ENCODE measurements around the gene SHCBP1L.

The SHCBP1L gene

DNA sequence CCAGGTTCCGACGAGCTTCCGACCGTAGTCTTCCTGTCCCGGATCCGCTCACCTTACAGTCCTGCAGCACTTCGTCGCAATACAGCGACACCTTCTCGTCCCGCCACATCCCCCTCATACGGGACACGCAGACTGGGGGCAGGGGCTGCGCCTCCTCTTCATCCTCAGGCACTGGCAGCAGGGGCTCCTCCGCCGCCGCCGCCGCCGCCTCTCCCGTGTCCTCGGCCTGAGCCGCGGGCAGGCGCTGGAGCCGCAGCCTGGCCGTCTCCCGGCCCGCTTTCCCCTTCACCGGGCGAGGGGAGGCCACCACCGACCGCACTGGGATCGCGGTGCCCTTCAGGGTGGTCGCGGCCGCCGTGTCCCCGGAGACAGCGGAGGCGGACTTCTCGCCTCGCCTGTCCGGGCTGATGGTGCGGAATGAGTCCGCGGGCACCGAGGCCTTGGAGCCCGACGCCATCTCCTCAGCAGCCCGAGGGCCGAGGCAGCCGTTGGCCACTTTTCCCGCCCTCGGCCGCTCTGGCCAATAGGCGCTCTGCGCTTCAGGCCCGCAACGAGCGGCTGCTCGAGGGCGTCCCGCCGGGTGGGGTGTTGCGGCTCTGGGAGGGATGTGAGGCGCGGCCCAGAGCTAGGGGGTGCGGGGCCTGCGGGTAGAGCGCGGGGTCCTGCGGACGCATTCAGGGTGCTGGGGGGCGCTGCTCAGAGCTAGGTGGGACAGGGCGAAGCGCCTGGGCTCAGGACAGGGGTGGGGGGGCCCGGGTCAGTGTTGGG lies at the start of gene SHCBP1L:
Gene SHCBP1L, minus strand, starts transcription at position 490 of the 768 bp plus-strand sequence. Its CDS starts 33 bp downstream, at position 457.
- no peak for DNase-seq (ENCODE audit: low read depth)

DNA sequence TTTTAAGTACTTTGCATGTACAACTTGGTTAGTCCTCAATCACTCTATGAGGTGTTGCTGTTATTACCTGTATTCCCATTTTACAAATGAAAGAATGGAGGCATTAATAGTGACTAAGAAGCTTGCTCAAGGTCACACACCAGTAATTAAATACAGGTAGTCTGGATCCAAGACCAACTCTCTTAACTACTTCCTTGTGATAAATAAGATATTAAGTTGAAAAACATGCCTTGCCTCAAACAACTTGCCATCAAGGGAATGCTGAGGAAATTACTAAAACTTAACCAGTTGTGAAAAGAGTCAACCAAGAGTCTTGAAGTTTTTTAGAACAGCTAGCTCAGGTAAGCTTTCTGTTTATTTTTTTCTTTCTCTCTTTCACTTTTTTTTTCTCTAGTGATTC lies 49.3 kb upstream of the SHCBP1L start:
- DNase-seq (ENCODE audit: low read depth), result no peak

DNA sequence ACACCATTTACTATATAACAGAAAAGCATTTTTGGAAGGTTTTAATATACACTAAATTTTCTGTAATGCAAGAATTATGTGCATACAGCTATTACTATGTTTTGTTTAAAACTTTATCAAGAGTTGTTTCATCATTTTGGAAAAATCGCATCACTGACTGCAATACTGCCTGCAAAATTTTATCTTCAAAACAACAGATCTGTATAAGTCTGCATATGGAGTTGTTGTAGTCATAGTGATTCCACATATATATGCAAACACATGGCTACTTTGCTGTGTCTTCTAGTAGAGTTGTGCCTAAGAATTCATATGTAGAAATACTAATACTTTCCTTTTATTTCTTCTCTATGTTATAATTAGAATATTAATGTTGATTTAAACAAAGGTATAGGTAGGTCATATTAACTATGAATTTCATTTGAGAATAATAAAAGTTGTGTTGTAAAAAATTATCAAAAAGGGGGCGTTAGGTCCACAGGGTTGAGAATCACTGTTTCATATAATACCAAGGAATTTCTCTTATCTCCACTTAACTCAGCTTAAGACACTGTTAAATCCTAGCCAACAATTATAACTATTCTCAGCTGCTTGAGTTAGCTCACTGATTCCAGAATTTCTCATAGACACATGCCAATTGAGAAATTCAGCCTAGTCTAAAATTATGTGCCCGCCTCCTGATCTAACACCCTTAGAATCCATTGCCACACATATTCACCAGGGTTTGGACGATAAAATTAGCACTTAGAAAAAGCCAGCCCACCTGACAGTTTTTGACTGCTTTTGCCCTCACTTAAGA lies 47.4 kb upstream of the SHCBP1L start:
- no peak for DNase-seq (ENCODE audit: low read depth)

DNA sequence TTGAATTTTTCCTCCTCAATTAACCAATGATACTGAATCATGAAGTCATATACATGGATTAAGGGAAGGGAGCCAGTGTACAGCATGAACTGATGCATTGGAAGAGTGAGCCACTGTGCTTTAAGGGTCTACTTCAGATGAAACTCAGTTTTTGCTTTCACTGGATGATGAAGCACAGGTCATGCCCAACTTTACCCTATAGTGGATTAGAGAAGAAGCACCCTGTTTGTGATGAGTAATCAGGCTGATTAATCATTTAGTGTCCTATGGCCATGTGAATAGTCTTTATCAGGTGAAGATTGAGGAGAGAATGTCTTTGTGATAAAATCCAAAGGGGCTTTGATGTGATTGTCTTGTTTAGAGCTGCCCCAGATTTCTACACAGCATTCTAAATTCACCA lies 45.5 kb upstream of the SHCBP1L start:
- DNase-seq (ENCODE audit: low read depth), result no peak

DNA sequence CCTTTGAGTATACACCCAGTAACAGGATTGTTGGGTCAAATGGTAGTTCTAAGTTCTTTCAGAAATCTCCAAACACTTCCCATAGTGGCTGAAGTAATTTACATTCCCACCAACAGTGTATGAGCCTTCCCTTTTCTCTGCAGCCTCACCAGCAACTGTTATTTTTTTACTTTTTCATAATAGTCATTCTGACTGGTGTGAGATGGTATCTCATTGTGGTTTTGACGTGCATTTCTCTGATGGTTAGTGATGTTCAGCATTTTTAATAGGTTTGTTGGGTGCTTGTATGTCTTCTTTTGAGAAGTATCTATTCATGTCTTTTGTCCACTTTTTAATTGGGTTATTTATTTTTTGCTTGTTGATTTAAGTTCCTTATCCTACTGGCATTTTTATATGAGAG lies 43.9 kb upstream of the SHCBP1L start:
- DNase-seq (ENCODE audit: low read depth), result no peak

DNA sequence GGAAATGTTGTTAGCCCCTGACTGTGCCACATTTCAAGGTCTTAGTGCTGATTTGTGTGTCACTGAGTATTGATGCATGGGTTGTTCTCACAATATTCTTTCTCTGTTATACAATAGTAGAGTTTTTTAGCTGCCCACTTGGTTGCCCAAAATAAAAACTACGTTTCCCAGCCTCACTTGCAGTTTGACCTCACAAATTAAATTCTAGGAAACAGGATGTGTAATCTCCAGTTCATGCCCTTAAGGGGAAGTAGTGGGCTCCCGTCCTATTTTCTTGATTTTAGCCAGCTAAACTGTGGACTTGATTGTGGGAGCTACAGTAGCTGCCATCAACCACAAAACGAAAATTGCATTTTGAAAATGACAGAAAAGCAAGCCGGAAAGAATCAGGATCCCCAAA lies 42.9 kb upstream of the SHCBP1L start:
- no peak for DNase-seq (ENCODE audit: low read depth)

DNA sequence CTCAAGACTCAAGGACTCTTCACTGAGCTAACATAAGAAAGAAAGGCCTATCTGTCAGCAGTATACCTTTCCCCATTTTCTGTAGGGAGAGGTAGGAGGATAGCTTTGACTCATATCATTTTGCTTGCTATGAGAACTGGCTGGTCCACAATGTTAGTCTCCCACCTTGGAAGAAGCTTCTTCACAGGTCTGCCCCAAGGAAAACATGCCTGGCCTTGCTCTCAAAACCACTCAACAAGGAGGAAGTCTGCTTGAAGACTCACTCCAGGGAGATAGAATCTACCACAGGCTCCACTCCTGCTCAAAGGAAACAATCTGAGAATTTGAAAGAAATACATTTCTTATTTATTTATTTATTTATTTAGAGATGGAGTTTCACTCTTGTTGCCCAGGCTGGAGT lies 40.8 kb upstream of the SHCBP1L start:
- DNase-seq (ENCODE audit: low read depth), result no peak

DNA sequence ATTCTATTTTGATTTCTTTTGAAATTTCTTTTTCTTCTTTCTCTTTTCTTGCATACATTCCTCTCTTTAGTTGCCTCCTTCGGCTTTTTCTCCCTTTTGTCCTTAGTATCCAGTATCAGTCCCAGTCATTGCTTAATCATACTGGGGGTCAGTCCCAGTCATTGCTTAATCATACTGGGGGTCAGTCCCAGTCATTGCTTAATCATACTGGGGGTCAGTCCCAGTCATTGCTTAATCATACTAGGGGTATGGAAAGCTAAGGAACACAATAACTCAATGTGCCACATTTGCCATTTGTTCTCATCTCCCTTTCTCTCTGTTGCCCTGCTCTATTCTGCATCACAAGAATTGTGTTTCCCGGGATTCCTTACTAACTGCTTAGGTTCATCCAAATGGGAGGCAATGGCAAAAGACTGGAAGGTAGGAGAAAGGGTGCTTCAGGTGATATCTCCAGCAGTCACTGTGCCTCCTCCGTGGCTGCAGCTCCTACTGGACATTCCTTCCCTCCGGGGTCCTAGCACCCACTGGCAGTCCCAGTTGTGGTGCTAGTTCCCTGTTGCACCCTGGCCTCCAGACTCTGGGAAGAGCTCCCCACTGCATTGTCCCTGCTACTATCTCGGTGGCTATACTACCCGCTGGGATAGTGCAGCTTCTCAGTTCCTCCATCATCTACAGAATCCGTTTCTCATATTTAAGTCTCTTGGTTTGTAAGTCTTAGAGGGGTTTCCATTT lies 37.6 kb upstream of the SHCBP1L start:
- no peak for DNase-seq (ENCODE audit: low read depth)

DNA sequence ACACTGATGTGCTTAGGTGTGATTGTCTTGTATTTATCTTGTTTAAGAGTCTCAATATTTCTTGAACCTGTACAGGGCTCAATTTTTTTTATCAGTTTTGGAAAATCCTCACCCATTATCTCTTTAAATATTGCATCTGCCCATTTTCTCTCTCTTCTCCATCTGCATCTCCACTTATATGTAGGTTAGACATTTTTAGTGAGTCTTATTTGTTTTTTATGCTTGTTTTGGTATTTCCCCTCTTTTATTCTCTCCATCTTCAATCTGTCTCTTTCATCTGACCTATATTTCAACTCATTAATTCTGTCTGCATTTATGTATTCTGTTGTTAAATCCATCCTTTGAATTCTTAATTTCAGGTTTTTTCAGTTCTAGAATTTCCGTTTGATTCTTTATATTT lies 32.9 kb upstream of the SHCBP1L start:
- DNase-seq (ENCODE audit: low read depth), result no peak

DNA sequence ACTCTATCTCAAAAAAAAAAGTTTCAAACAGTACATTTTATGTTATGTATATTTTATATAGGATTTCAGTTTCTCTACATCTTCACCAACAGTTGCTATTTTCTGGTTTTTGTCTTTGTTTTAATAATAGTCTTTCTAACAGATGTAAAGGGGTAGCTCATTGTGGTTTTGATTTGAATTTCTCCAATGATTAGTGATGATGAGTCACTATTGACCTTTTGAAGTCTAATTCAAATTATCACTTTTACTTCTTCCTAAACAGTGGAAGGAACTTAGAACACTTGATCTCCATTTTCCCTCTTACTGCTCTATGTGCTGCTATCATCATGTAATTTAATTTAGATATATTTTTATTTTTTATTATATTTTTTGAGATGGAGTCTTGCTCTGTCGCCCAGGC lies 31.7 kb upstream of the SHCBP1L start:
- DNase-seq (ENCODE audit: low read depth), result no peak

DNA sequence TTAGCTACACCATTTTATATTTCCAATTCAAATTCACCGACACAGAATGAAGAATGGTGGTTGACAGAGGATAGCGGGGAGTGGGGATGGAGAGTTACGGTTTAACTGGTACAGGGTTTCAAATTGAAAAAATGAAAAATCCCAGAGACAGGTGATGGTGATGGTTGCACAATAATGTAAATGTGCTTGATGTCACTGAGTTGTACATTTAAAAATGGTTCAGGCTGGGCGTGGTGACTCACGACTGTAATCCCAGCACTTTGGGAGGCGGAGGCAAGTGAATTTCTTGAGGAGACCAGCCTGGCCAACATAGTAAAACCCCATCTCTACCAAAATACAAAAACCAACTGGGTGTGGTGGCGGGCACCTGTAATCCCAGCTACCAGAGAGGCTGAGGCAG lies 31.2 kb upstream of the SHCBP1L start:
- no peak for DNase-seq (ENCODE audit: low read depth)

DNA sequence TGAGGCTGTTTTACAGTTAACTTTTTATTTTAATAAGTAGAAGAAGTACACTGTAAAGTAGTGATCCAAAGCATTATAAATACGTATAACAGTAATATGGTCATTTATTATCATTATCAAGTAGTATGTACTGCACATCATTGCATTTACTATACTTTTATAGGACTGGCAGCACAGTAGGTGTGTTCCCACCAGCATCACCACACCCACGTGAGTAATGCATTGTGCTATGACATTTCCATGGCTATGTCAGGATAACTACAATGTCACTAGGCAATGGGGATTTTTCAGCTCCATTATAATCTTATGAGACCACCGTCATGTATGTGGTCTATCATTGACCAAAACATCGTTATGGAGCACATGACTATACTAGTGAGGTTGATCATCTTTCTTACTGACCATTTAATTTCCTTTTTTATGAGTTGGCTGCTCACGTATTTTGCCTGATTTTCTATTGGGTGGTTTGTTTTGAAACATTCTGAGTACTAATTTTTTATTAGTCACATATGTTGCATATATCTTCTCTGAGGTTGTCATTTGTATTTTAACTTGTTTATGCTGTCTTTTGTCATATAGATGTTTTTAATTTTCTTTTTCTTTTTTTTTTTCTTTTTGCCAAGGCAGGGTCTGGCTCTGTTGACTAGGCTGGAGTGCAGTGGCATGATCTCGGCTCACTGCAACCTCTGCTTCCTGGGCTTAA lies 25.3 kb upstream of the SHCBP1L start:
- no peak for DNase-seq (ENCODE audit: low read depth)

DNA sequence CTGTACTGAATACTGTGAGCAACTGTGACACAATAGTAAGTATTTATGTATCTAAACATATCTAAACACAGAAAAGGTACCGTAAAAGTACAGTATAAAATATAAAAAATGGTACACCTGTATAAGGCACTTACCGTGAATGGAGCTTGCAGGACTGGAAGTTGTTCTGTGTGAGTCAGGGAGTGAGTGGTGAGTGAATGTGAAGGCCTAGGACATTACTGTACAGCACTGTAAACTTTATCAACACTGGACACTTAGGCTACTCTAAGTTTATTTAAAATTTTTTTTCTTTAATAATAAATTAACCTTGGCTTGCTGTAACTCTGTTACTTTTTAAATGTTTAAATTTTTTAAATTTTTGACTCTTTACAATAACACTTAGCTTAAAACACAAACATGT lies 24.5 kb upstream of the SHCBP1L start:
- DNase-seq (ENCODE audit: low read depth), result no peak

DNA sequence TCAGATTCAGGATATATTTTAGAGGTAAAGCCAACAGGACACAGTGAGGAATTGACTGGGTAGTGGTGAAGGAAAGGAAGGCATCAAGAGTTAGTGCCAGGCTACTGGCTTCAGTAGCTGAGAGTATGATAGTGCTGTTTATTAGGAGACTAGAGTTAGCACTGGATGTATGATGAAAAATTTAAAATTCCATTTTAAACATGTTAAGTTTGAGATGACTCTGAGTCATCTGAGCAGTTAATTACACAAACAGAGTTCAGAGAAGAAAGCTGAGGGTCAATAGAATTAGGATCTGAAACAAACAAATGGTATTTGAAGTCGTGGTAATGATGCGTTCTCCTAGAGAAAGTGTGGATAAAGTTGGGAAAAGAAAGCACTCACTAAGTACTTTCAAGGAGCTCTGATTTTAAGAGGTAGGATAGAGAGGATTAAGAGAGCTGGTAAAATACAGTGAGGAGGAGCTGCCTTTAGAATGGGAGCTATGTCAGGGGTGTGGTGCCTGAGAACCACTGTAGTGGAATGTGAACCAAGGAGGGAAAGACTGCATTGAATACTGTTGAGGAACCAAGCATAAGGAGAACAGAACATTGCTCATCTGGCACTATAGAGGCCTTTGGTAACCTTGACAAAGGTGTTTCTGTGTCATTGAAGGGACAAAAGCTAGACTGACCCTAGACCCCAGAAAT lies 21.7 kb upstream of the SHCBP1L start:
- no peak for DNase-seq (ENCODE audit: low read depth)

DNA sequence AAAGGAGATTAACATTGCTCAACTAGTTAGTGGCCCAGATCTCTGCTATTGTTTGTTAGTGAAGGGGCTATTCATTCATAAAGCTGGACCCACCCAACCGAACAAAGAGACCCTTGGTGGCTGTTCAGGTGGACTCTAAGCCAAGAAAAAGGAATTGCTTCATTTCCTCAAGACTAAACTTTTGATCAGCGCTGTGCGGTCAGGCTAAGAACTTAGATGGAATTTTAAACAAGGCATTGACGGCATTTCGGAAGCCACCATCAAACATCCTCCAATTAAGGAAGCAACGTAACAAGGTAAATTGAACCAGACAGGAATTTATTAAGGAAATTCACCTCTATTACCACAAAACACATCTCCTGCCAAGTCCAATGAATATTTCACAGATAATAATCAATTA lies 19.9 kb upstream of the SHCBP1L start:
- no peak for DNase-seq (ENCODE audit: low read depth)

DNA sequence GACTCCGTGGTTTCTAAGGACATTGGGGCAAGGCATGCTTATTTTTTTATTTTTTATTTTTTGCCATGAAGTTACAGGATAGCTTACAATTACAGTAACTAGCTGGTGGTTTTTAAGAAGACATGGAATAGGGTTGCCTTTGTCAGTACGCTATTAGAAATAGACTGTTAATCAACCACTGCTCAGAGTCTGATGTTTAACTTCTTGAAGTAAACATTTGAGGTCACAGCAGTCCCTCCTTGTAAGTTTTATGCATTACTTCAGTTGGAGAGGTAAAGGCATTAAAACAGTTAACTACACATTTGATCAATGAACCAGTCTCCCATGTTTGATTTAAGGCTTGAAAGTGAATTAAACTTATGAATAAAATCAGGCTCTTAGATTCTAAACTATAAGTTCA lies 19.3 kb upstream of the SHCBP1L start:
- DNase-seq (ENCODE audit: low read depth), result no peak

DNA sequence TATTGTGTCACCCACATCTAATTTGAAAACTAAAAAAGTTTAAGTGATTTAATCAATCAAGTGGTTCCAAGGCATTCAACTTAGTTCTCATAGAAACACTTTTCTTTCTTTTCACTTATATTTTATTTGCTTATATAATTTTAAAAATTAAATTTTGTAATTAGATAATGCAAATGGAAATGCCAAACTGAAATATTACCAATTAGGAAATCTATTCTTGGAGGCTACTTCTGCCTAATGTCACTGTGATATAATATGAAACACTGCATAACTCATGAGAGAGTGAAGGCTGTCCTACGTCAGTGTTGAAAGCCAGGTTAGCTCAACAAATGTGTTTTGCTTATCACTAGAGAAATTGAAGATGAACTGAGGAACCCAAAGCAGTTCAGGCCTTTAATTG lies 18.3 kb upstream of the SHCBP1L start:
- DNase-seq (ENCODE audit: low read depth), result no peak

DNA sequence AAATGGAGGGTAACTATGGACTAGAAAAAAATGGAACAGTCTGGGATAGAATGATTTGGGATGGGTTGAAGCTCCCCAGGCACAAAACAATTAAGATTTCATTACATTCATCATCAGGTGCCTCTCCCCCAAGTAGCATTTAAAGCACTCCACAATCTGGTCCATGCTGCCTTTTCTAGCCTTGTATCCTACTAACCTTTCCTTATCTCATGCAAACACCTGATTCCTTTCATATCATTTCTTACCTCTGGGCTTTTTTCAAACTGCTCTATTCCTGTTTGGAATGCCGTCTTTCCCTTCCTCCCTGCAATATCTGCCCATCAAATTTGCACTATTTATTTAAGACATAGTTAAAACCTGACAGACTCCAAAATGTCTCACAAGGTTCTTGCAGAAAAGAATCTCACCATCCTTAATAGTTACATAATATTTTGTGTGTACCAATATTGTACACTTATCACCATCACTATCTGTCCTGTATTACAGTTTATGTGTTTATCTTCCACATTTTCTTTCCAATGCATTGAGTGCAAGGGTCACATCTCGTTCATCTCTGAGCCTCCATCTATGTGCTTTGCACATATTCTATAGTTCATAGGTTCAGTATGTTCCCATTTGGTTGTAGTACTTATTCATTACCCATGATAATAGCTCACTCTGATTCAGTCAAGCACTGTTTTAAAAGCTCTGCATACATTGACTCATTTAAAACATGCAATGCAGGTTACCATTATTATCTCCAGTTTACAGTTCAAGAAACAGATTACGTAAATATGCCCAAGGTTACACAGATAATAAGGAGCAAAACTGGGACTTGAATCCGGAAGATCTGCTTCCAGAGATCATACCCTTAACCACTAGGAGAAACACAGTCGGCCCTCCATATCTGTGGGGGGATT lies 16.1 kb upstream of the SHCBP1L start:
- no peak for DNase-seq (ENCODE audit: low read depth)

DNA sequence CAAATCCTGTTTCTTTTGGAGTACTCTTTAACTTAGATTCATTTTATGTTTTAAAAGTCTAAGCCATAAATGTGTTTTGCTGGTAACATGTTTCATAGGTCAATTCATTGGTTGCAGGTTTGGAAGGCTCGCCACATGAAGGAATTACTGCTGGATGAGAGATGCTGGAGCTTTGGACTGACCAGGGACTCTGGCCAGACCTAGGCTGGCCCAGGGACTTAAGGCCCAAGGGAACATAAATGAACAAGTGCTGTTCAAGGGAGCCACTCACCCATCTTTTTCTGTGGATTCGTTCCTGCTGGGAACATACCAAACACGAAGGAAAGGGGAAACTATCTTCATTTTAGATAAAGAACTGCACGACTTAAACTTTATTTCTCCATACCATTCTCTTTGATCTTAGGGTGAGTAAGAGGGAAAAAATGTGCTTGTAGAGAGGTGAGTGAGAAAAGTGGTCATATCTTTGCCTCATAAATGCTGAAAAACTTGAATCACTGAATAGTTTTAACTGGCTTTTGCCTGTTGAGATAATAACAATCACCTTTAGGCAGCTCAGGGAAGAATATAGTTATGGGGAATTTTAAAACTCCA lies 15.3 kb upstream of the SHCBP1L start:
- no peak for DNase-seq (ENCODE audit: low read depth)

DNA sequence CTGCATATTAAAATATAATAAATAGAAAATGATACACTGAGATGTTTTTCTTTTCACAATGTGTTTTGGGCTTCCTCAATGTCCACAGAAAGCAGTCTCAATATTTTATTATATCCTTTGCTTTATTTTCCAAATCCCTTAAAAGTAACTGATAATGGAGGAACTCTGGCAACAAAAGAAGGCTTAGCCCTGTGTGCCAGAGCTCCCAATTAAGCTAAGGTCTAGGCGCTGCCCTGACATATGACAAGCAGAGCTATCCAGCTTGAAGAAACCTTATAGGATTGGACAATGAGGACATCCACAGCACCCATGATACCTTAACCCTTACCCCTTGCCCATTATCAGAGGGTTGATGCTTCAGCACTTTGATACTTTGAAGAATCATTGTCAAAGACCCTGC lies 12.9 kb upstream of the SHCBP1L start:
- DNase-seq (ENCODE audit: low read depth), result no peak
